NCI-H774 (cell line): ENCODE data around the gene SLC25A17.
"Not testable (repeated sequence)": the region's sequence is repeated elsewhere in the genome, so short reads cannot be mapped to it uniquely, and the experiment has no call there.

Experiments
- DNase-seq: peaks from one replicate; lab custom pipeline; 2025; lab: John Stamatoyannopoulos, UW

Gene SLC25A17

GRCh38 chr22:40819599-40820140, 524 bp upstream of the SLC25A17 start:
- DNase-seq = no peak

- DNase-seq = no peak
Measured at GRCh38 chr22:40818192-40818746, 877 bp downstream of the SLC25A17 start.

GRCh38 chr22:40817737-40818136, 1.4 kb downstream of the SLC25A17 start:
- no peak for DNase-seq

GRCh38 chr22:40813912-40814315, 5.2 kb downstream of the SLC25A17 start:
- DNase-seq = no peak

- no peak for DNase-seq
Measured at GRCh38 chr22:40808018-40808841, 10.9 kb downstream of the SLC25A17 start.

- no peak for DNase-seq
Measured at GRCh38 chr22:40806711-40807110, 12.4 kb downstream of the SLC25A17 start.

- no peak for DNase-seq
Measured at GRCh38 chr22:40805699-40806203, 13.4 kb downstream of the SLC25A17 start.

- no peak for DNase-seq
Measured at GRCh38 chr22:40805239-40805638, 13.9 kb downstream of the SLC25A17 start.

GRCh38 chr22:40803321-40803720, 15.8 kb downstream of the SLC25A17 start:
- no peak for DNase-seq

GRCh38 chr22:40799008-40799407, 20.1 kb downstream of the SLC25A17 start:
- no peak for DNase-seq

GRCh38 chr22:40797427-40797826, 21.7 kb downstream of the SLC25A17 start:
- DNase-seq = no peak

GRCh38 chr22:40792451-40792850, 26.7 kb downstream of the SLC25A17 start:
- no peak for DNase-seq

- DNase-seq = no peak
Measured at GRCh38 chr22:40791241-40791640, 27.9 kb downstream of the SLC25A17 start.

- no peak for DNase-seq
Measured at GRCh38 chr22:40789131-40789530, 30.0 kb downstream of the SLC25A17 start.

- DNase-seq = no peak
Measured at GRCh38 chr22:40782521-40782920, 36.6 kb downstream of the SLC25A17 start.

GRCh38 chr22:40781749-40782148, 37.4 kb downstream of the SLC25A17 start:
- DNase-seq = not testable (repeated sequence)

GRCh38 chr22:40769761-40770160, 49.4 kb downstream of the SLC25A17 start:
- no peak for DNase-seq

GRCh38 chr22:40768206-40768605, 50.9 kb downstream of the SLC25A17 start:
- DNase-seq = no peak

- DNase-seq = no peak
Measured at GRCh38 chr22:40766956-40767355, 52.2 kb downstream of the SLC25A17 start.

- no peak for DNase-seq
Measured at GRCh38 chr22:40764763-40765441, 54.2 kb downstream of the SLC25A17 start.

GRCh38 chr22:40759294-40759840, 59.8 kb downstream of the SLC25A17 start:
- no peak for DNase-seq

- DNase-seq = not testable (repeated sequence)
Measured at GRCh38 chr22:40758851-40759250, 60.3 kb downstream of the SLC25A17 start.
